GM12872 (cell line): ENCODE measurements around the gene B3GALT5.

Experiments
- CTCF ChIP-seq: IDR thresholded peaks from 3 replicates; pipeline ENCODE4 v1.5.1; 2011; ENCODE audit warnings: low read depth, mild to moderate bottlenecking, low read length, moderate library complexity; ENCODE audit not compliant: insufficient read depth

The B3GALT5 gene

DNA sequence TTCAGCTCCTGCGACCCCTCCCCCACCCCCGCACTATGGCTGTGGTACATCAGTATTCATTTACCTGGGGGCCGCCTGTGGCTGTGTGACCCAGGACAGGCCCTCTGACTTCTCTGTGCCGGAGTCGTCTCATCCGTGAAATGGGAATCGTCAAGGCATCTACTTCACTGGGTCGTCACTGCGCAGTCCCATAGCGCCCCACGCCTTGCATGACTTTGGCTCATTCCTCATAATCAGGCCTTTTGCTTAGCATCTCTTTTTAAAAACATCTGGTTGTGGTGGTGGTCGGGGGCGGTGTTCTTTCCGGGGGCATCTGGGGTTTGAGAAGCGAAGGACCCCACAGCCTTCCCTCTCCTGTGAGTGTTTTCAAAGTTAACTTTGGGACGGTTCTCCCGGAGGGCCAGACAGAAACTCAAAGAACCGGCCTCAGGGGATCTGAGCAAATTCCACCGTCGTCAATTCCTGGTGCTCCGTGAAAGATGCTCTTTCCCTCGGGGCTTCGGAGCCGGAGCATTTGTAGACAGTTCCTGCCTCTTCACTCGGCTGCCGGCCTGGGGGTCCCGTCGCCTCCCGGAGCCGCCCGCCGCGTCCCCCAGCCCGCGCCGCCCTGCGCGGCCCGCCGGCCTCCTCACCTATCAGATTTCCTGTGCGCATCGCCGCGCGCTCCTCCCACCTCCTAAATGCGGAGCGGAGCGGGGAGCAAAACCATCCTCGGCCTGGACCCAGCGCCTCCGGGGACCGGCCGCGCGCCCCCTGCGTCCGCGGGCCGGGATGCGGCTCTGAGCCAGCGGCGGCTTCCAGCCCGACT lies at the start of gene B3GALT5:
Gene B3GALT5, plus strand, starts transcription at position 708 of the 808 bp plus-strand sequence. CDS start 47,620 bp downstream, outside the sequence.
- no peak for TF ChIP-seq CTCF

DNA sequence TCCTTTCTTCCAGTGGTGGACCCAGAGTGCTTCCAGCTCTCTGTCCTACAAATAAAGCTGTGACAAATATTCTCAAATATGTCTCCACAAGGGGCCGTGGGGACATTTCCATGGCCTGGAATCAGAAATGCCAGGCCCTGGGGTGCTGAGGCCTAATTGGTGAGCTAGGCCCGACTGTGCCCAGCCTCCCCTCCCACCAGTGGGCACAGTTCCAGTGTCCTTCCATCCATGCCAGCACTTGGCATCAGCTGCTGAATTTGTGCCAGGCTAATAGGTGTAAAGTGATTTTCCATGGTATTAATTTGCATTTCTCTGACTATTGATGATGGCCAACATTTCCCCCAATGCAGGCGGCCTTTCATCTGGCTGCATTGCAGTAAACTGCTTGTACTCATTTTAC lies 48.5 kb upstream of the B3GALT5 start:
- TF ChIP-seq CTCF = no peak

DNA sequence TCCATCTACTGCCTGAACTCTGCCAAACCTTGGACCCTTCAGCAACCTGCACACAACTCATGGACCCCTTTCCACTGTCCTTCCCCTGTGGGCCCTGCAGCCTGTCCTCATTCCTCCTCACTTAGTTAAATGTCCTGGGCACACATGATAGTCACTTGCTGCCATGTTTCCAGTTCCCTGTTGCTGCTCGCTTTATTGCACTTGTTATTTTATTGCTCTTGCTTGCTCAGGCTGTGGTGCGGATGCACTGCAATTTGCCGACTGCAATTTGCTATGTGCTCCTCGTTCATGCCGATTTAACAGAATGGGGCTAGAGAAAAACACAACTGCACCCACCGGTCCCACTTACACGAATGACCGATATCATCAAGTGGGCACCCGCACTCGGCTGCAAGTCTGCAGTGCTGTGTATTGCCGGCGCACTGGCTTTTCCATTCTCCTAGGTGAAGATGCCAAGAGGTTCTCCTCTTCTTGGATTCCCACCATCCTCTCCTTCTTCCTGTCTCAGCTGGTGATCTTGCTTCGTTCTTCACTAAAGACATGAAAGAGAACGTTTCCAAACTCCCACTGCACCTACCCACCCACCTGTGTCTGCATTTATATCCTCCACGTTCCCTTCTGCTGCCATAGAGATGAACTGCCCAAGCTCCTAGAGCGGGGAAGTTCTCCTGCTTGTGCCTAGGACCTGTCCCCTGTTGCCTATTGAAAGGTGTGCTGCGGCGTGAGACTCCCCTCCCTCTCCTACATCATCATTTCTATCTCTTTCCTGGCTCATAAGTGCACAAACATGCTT lies 45.4 kb upstream of the B3GALT5 start:
- no peak for TF ChIP-seq CTCF

DNA sequence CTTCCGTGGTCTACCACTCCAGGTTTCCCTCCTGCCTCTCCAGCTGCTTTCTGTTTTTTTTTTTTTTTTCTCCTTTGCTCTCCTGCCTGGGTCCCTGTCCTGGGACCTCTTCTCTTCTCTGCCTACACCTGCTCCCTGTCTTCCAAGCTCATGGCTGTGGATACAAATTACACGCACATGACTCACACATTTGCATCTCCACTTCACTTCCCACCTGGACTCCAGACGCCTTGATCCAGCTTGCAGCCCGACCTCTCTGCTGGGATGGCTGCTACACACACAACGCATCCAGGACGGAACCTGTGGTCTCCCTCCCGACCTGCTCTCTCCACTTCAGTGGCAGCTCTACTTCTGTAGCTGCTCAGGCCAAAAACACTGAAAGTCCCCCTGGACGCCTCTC lies 44.4 kb upstream of the B3GALT5 start:
- no peak for TF ChIP-seq CTCF

DNA sequence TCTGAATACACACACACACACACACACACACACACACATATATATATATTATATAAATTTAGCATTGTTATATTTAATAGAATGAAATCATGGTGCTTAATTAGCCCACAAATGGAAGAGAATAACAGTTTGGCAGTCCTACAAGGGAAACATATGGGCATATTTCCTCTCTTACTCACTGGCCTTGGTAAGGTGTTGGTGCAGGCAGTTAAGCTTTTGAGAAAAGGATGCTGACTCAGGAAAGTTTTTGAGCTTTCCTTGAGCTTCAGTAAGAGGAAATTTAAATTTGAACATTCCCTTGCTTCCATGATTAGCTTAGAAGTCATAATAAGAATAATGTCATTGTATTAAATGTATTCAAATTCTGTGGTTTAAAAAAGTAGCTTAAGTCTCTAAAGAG lies 37.0 kb upstream of the B3GALT5 start:
- no peak for TF ChIP-seq CTCF

GRCh38 chr21:39576518-39577128 lies 36.1 kb upstream of the B3GALT5 start:
- no peak for TF ChIP-seq CTCF

DNA sequence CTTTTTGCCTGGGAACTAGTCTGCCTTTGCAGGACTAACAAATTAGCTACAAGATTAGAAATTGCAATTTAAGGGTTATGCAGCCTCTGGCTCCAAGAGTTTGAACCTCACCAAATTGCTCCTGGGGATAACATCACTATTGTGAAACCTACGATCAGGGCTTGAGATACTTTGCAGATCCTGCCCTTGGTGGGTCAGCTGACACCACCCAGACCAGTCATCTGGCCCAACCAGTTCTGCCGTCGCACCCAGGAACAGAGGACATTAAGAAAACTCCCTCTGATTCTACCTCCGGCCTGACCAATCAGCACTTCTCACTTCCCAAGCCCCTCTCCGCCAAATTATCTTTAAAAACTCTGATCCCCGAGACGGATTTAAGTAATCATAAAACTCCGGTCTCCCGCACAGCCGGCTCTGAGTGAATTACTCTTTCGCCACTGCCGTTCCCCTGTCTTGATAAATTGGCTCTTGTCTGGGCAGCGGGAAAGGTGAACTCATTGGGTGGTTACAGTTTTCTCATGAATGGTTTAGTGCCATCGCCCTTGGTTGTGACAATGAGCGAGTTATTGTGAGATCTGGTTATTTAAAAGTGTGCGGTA lies 32.9 kb upstream of the B3GALT5 start:
- TF ChIP-seq CTCF = no peak
